HG03159 (cell line): ENCODE measurements around the gene SLC16A4.

Source experiments
- ATAC-seq: cut with Tn5 transposase; IDR thresholded peaks from one replicate; pipeline ENCODE4 v1.9.1; 2021; ENCODE audit warnings: mild to moderate bottlenecking, moderate library complexity; ENCODE audit not compliant: unreplicated experiment

SLC16A4 gene

GRCh38 chr1:110335265-110335664 lies 55.6 kb downstream of the SLC16A4 start:
- no peak for ATAC-seq

DNA sequence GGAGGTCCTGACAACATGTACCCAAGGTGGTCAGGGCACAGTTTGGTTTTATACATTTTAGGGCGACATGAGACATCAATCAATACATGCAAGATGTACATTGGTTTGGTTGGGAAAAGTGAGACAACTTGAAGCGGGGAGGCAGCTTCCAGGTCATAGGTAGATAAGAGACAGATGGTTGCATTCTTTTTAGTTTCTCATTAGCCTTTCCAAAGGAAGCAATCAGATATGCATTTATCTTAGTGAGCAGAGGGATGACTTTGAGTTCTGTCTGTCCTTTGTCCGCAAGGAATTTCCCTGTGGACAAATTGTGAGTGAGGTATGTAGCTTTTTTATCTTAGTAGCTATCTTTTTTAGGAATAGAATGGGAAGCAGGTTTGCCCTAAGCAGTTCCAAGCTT lies 62.1 kb downstream of the SLC16A4 start:
- no peak for ATAC-seq

- no peak for ATAC-seq
These were observed 62.6 kb downstream of the SLC16A4 start for GRCh38 chr1:110328274-110328673.

- ATAC-seq = no peak
These were observed 64.0 kb downstream of the SLC16A4 start for GRCh38 chr1:110326826-110327225.

- no peak for ATAC-seq
These were observed 66.2 kb downstream of the SLC16A4 start for GRCh38 chr1:110324667-110325066.

DNA sequence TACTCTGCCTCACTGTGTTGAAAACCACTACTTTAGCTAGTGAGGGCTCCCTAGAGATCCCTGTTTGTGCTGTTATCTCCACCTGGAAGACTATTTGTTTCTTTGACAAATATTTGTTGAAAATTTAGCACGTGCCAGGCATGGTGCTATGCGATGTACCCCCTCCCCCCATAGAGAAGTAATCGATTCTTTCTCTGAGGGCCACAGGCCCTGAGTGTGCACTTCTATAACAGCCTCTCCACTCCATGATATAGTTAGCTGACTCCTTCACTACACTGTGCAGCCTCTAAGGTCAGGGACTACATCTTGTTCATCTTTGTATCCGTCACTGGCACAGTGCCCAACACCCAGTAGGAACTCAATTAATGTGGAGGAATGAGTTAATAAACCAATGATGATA lies 69.0 kb downstream of the SLC16A4 start:
- no peak for ATAC-seq

DNA sequence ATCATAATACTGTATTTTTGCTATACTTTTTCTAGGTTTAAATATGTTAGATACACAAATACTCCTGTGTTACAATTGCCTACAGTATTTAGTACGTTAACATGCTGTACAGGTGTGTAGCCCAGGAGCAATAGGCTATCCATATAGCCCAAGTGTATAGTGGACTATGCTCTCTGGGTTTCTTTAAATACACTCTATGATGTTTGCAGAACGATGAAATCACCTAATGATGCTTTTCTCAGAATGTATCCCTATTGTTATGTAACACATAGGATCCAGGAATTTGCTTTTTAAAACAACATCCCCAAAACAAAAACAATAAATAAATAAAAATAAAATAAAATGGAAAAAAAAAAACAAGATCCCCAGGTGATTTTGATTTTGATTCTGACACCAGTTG lies 69.8 kb downstream of the SLC16A4 start:
- ATAC-seq = no peak

DNA sequence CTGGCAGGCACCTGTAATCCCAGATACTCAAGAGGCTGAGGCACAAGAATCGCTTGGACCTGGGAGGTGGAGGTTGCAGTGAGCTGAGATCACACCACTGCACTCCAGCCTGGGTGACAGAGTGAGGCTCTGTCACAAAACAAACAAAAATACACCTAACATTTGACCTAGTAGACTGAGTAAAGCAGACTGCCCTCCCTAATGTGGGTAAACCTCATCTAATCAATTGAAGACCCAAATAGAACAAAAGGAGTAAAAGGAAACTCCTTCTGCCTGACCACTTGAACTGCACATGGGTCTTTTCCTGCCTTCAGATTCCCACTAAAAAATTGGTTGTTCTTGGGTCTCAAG lies 70.7 kb downstream of the SLC16A4 start:
- no peak for ATAC-seq

DNA sequence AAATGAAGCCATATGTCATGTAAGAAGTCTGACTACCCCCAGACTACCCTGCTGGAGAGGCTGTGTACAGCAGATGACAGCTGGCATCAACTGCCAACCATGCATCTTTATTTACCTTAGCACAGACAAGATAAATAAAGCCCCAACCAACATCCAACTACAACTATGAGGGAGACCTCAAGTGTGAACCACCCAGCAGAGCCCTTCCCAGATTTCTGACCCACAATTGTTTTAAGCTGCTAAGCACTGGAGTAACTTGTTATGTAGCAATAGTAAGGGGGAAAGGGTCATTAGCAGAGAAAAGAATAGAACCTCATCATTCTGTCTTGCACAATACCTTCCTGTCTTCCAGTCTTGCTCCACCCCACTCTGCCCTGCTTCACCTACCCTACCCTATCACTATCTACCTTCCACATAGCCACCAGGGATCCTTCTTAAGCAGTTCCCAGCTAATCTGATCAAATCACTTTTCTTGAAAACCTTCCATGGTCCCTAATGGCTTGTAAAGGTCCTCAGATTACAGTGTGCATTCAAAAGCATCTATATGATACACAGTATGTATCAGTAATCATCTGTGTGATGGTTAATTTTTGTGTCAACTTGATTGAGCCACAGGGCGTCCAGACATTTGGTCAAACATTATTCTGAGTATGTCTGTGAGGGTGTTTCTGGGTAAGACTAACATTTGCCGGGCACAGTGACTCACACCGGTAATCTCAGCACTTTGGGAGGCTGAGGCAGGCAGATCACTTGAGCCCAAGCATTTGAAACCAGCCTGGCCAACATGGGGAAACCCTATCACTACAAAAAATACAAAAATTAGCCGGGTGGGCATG lies 71.3 kb downstream of the SLC16A4 start:
- no peak for ATAC-seq

DNA sequence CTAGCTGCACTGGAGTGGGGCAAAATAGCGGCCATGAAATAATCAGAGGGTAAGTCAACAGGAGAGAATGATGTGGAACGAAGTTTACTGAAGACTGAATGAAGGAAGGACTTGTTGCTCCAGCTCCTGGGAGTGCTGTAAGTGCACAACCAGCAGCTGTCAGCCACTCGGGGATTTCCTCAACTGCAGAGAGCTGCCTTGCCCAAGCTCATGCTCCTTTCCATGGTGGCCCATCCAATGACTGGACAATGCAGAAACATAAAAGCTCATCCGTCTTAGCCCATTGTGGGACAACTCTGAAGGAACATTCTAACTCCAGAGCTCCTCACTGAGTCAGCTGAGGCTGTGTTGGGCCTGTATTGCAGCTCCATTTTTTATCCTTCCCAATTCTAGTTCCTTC lies 72.8 kb downstream of the SLC16A4 start:
- no peak for ATAC-seq

GRCh38 chr1:110316735-110317134 lies 74.1 kb downstream of the SLC16A4 start:
- no peak for ATAC-seq
